Mesangial cell (primary cell): ENCODE data around the gene CTSD. TPM values are rescaled to one million over a fixed set of nuclear protein-coding genes. Genes with fewer than 3 reads are reported as not detected.

Experiments used
- total RNA-seq: library from RNA; depleted of rRNA; stranded (reverse); fragments of >200 nt; gene quantifications from 2 replicates; pipeline ENCODE4 v1.2.3, GENCODE V29; 2015

The CTSD gene
- total RNA-seq, result 202 and 1,024 TPM in 2 replicates

GRCh38 chr11:1763796-1764661, at the start of gene CTSD:
Gene CTSD (minus strand): TSS chr11:1763927. CDS start chr11:1763859, 68 bp downstream.

GRCh38 chr11:1750481-1750839, 13.3 kb downstream of the CTSD start, which contains the start of gene IFITM10:
Gene IFITM10 (minus strand): TSS chr11:1750595. CDS start chr11:1750442, 153 bp downstream.

Other genes starting within 250 kb of the CTSD start
- gene DUSP8, start 191.7 kb downstream of the CTSD start, total RNA-seq, result 5.7 and 8.4 TPM in 2 replicates
- gene KRTAP5-1, start 178.6 kb downstream of the CTSD start, total RNA-seq, result not detected in 2 replicates
- not detected in 2 replicates for gene KRTAP5-2, start 165.6 kb downstream of the CTSD start, total RNA-seq
- not detected in 2 replicates for gene KRTAP5-3, start 155.5 kb downstream of the CTSD start, total RNA-seq
- gene KRTAP5-4, start 141.8 kb downstream of the CTSD start, total RNA-seq, result not detected in 2 replicates
- gene KRTAP5-5, start 134.2 kb downstream of the CTSD start, total RNA-seq, result not detected in 2 replicates
- not detected in 2 replicates for gene KRTAP5-6, start 66.7 kb downstream of the CTSD start, total RNA-seq
- gene IFITM10, start 13.3 kb downstream of the CTSD start, total RNA-seq, result 2.9 TPM in 1 of 2 replicates, not detected in the other
- gene SYT8, start 71.1 kb upstream of the CTSD start, total RNA-seq, result 2.0 TPM in 1 of 2 replicates, not detected in the other
- not detected in 2 replicates for gene TNNI2, start 75.1 kb upstream of the CTSD start, total RNA-seq
- 0.33 and 5.6 TPM in 2 replicates for gene LSP1, start 89.2 kb upstream of the CTSD start, total RNA-seq
- not detected in 2 replicates for gene PRR33, start 128.0 kb upstream of the CTSD start, total RNA-seq
- gene TNNT3, start 155.8 kb upstream of the CTSD start, total RNA-seq, result not detected in 2 replicates
- 210 and 261 TPM in 2 replicates for gene MRPL23, start 183.4 kb upstream of the CTSD start, total RNA-seq
- 16.5 and 607 TPM in 2 replicates for gene H19, start 233.9 kb upstream of the CTSD start, total RNA-seq